Endometrial microvascular endothelial cells (primary cell): Measurements from ENCODE around the gene CARS1. TPM values are rescaled to one million over a fixed set of nuclear protein-coding genes. Genes with fewer than 3 reads are reported as not detected.

Experiments
- in situ Hi-C: cut with HindIII; loops from 2 replicates; pipeline ENCODE4 v1.10.0; 2017; ENCODE audit warnings: low sequenced_read_pairs, low pct_unique_long_range_greater_than_20kb; ENCODE audit errors: inconsistent ontology term
- total RNA-seq: library from RNA; depleted of rRNA; stranded (reverse); fragments of >200 nt; gene quantifications from one replicate; pipeline ENCODE4 v1.2.3, GENCODE V29; 2015; ENCODE audit errors: inconsistent ontology term

Gene CARS1
- total RNA-seq, 1 donor from 2014 or later: 47.0 TPM

- in situ Hi-C loops: no loop called here
Measured at GRCh38 chr11:3000032-3000961, 56.9 kb downstream of the CARS1 start.

DNA sequence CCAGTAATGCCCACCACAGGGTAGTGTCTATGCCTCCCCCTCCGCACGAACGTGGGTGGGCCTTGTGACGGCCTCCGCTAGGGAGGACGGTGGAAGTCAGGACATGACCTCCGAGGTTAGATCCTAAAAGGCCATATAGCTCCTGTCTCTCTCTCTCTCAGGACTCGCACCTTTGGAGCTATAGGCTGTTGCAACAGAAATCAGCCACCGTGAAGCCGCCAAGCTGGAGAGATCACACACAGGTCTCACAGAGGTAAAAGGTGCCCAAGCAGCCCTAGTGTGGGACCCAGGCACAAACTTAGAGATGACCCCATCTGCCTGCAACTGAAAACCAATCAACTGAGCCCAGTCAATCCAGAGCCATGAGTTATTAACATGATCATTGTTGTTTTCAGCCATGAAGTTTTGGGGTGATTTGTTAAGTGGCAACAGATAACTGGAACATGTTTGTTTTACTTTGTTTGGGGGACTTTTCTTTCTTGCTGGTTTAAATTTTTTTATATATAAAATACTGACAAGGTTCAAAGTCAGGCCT is 57.7 kb downstream of the CARS1 start:
- in situ Hi-C loops: no loop called here

DNA sequence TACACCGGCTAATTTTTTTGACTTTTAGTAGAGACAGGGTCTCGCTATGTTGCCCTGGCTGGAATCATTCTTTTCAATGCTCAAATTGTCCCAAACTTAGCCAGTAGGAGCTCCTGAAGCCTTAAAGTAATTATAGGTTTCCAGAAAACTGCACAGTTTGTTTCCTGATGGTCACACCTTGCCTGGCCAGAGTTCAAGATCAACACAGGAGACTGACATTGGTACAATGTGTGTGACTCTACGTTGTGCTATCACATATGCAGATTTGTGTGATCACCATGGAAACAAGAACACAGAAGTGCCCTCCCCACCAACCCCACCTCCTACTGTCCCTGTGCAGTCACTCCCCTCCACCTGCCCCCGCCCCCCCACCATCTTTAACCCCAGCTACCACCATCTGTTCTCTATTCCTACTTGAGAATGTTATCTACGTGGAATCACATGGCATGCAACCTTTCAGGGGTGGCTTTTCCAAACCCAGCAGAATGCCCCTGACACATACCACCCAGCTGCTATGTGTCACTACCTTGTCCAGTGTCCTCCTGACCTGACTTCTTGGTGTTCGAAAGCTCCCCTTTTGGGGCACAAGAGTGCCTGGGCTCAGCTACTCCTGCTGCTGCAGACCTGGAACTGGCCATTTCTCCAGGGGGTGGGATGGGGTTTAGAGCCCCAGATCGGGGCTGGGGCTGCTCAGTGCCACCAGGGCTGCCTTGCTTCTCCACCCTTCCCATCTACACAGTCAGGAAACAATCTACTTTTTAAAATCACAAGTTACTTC is 59.0 kb downstream of the CARS1 start:
- in situ Hi-C loops: no loop called here

- in situ Hi-C loops: no loop called here
Measured at GRCh38 chr11:2997406-2997805, 59.8 kb downstream of the CARS1 start.

DNA sequence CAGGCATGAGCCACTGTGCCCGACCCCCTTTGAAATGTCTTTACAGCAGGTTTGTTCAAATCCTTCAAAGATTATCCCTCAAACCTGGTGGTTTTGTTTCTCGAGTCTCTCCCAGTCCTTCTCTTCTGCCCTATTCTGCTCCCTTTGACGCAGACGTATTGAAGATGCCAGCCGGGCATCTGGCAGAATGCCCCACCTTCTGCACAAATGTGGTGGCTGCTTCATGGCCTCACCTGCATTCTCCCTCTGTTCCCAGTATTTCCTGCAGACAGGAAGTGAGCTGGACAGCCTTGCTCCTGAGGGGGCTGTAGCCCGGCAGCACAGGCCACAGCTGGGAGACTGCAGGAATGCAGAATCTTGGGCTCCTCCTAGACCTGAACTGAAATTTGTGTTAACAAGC is 60.2 kb downstream of the CARS1 start:
- in situ Hi-C loops: no loop called here

DNA sequence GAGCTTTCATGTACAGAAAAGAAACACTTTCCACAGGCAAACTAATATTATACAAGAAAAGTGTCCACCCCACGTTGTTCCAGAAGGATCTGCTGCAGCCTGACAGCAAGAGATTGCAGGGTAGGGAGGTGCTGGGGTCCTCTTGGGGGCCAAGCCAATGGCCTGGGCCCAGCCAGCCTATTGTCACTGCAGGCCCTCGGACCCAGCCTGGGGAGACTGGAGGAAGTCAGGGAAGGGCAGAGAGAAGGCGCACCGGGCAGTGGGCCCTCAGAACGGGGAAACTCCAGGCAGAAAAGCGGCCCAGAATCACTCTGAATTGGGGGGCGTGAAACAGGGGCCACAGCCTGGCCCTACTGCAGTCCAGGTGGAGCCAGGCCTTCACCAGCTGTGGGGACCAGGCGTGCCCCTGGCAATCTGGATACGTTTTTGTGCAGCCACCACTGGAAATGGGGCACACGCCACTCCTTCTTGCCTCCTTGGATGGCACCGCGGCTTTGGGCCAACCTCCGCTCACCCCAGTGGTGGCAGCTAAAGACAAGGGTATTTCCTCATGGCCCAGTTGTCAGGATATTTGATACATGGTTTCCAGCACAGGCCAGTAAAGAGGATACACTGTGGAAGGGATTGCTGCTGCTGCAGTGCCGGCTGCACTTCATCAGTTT is 61.2 kb downstream of the CARS1 start:
- in situ Hi-C loops: no loop called here

- in situ Hi-C loops: no loop called here
Measured at GRCh38 chr11:2995031-2995561, 62.1 kb downstream of the CARS1 start.

DNA sequence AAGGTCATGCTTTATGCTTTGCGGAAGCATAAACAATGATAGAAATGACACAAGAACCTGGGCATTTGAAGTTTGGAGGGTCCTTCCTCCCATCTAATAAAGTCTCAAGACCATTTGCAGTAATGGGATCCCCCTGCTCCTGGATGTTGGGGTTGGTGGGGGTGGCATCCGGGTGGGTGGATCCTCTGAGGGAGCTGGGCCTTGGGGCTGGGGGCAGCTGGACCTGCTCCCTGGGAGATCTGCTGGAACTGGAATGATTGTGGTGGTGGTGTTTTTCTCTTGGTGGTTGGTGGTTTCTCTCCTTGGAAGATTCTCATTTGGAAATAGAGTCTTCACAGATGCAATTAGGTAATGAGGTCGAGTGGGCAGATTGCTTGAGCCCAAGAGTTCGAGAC is 62.9 kb downstream of the CARS1 start:
- in situ Hi-C loops: no loop called here

DNA sequence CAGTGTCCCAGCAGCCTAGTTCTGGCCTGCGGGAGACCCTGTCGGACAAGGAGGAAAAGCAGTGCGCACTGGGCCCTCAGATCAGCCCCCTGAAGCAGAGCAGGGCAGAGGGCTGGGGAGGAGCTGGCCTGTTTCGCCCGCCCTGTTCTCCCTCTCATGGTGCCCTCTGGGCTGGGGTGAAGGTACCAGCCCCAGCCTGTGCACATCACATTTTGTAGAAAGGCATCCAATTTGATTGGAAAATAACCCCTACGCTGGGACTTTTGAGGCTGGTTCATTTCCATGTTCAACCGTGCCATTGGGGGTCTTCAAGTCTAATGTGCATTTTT is 64.3 kb downstream of the CARS1 start:
- in situ Hi-C loops: no loop called here

- in situ Hi-C loops: no loop called here
Measured at GRCh38 chr11:2992234-2992996, 64.8 kb downstream of the CARS1 start, which contains the start of gene NAP1L4. NAP1L4 (minus strand) TSS chr11:2992329; CDS start chr11:2979220, 13,109 bp downstream.

GRCh38 chr11:2991452-2992233 is 65.6 kb downstream of the CARS1 start:
- in situ Hi-C loops: no loop called here

GRCh38 chr11:2990617-2991451 is 66.4 kb downstream of the CARS1 start:
- in situ Hi-C loops: no loop called here

DNA sequence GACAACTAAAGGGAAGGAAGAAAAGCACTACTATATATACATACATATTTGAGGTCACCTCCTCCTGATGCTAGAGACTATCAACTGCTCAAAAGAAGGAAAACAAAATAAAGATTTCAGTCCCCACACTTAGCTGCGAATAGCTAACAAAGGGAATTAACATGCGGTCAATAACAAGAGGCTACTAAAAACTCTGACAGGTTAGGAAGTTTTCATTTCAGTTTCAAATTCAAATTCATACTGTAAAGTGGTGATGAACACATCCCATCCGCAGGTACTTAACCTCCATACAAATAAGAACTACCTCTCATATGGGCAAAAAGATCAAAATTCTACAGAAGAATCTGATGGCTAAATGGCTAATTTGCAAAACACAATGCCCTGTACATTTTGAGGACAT is 67.7 kb downstream of the CARS1 start:
- in situ Hi-C loops: no loop called here

GRCh38 chr11:2989006-2989405 is 68.2 kb downstream of the CARS1 start:
- in situ Hi-C loops: no loop called here

DNA sequence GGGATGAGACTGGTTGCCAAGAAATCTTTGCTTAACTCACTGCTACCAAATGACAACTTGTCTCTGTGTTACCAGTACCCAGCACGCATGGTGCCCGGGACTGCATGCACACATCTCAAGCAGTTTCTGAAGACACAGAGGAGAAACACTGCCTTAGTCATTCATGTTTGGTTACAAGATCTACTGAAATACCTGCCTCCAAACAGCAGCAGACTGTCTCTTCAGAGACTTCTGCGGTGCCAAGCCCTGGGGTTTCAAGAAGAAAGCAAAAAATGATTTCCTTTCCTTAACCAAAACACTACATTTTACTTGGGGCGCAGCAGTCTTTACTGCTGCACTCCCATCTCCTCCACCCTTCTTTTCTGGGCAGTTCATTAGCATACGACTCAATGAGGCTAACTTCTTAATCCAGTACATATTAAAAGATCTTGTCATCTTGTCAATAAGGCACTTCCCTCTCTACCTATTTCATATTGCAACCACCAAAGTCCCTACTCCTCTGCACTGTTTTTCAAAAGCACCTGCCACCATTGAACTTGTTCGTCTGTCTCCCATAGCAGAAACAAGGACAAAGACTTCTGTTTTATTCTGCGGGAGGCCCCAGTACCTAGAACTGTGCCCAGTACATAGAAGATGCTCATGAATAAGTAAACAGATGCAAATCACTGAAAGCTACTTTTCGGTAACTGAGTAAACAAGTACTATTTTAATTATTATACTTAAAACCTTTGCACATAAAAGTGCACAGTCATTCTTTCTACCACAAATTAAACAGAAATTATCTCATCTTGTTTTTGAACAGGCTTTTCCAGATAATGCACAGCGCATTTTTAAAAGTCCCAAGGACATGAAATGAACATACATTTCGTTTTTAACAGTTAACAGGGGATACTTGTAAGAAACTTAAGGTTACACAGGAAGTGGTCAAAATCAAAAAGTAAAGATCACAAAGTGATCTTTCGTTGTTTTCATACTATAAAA is 69.1 kb downstream of the CARS1 start:
- in situ Hi-C loops: no loop called here

- in situ Hi-C loops: no loop called here
Measured at GRCh38 chr11:2983908-2984307, 73.3 kb downstream of the CARS1 start.
